GM19324 (cell line): Measurements from ENCODE around the gene LMO7.
"Not testable (repeated sequence)": the region's sequence is repeated elsewhere in the genome, so short reads cannot be mapped to it uniquely, and the experiment has no call there.

Source experiments
- ATAC-seq: cut with Tn5 transposase; IDR thresholded peaks from one replicate; pipeline ENCODE4 v1.9.1; 2021; ENCODE audit warnings: mild to moderate bottlenecking, moderate library complexity; ENCODE audit not compliant: unreplicated experiment, low FRiP score

LMO7 gene

DNA sequence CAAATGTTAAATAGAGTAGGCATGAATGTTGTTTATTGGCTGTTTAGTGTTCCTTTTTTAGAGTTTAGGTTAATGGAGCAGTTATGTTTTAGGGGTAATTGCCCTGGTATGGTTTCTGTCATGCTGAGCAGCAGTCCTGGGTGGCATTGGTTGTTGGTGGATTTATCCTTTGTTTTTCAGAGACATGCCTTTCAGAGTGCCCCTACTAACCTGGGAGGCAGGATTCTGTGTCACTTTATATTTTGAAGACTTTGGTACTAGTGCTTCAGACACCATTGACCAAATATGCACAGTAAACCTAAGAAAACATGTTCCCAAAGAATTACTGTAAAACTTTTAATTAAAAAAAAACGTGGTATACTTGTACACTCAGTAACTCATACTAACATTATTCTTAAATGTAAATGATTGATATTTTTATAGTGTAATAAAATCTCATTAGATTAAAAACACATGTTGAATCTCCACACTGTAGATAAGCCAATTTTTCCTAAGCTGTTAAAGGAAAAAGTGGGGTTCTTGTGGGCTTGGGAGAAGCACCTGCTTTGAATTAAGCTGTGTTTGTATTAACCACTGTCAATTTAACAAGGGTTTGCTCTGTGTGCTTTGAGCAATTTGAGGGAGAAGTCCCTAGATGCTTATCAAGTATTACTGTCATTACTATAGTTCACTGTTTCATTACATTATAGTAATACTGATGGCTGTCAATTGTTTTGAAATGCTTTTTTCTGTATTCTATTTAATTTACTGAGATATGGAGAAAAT, 133.2 kb downstream of the LMO7 start:
- ATAC-seq: no peak

DNA sequence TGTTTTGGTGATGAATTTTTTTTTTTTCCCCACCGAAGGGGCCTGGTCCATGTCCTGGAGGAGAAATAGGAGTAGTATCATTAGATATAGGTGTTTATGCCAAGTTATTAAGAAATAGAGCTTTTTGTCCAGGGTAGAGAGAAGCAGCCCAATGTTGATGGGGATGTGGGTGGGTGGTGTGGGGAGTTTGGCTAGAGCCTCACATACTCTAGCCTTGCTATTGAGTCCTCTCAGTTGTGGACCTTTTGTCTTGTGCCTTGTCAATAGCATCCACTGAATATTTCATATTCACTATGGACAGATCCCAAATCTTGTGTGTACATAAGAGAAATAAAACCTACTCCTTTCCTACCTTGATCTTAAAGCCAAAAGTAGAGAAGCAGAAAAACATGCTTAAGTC, 134.0 kb downstream of the LMO7 start:
- ATAC-seq: no peak

DNA sequence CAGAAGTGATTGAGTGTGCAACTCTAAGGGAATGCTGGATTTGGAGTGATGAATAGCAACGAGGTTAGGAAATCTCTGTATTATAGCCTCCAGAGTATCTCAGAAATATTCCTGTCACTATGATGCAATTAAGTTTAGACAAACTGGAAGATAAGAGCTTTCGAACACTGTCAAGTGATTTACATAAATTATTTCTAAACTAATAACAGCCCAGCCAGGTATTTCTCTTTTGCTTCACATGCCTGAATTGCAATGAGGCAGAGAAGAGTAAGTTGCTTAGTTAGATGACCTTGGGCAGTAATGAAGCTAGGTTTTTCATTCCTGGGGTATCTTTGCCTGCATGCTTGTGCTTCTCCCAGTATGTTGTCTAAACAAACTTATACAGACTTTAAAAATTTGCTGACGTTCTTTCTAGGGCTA, 134.5 kb downstream of the LMO7 start:
- ATAC-seq: no peak

DNA sequence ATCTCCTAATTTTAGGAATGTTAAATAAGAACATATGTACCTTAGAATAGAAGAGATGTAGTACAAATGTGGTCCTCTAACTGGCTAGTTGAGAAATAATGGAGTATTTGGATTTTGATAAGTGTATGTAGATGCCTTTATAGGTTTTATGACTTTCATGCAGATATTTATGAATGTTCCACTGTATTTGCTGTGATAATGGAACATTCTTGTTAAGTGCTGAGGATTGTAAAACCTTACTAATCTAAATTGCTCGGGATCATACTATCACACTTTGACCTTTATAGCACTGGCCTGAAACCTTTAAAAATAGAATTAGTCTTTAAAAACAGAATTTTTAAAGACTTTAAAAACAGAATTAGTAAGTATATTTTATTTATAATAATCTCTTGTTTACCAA, 135.1 kb downstream of the LMO7 start:
- no peak for ATAC-seq

DNA sequence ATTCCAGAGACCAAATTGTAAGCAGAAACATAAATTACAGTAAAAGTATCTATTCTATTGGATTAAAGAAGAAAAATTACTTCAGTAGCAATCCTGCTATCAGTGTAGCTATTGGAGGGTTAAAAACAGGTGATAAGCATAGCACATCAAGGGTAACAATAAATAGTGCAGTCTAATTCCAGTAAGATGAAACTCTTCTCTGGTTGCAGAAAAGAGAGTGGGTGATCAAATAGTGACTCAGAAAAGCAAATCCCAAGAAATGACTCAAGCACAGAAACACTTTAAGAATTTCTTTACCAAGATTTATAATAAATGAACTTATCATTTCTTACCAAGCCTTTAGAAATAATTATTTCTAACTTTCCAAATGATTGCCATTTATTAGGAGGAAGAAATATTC, 135.7 kb downstream of the LMO7 start:
- ATAC-seq: no peak

DNA sequence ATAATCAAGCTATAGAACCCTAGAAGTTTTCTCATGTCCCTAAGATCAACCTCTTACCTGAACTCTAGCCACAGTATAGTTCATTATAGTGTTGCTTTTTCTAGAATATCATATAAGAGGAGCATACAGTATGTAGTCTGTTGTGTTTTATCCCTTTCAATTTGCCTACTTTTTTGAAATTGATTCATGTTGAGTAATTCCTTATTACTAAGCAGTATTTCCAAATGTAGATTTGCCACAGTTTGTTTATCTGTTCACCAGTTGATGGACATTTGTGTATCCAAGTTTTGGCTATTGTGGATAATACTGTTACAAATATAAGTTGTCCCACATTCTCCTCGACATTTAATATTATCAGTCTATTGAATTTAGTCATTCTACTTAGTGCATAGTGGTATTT, 138.0 kb downstream of the LMO7 start:
- ATAC-seq: no peak

DNA sequence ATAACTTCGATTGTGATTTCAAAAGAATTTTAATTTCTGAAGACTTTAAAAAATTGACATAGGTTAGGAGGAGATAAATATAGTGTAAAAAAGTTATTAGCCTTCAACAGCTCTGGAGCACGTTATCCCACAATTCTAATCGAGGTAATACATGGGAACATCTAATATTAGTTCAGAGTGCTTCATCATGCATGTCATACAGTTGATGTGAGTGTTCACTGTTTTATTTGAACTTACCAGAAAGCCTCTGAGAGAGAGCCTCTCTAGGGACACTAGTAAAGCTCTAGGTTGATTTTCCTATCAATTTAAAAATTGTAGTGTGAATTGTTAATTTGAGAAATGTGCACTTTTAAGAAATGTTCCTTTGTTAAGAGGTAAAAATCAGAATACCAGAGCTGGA, 140.4 kb downstream of the LMO7 start:
- ATAC-seq: no peak

DNA sequence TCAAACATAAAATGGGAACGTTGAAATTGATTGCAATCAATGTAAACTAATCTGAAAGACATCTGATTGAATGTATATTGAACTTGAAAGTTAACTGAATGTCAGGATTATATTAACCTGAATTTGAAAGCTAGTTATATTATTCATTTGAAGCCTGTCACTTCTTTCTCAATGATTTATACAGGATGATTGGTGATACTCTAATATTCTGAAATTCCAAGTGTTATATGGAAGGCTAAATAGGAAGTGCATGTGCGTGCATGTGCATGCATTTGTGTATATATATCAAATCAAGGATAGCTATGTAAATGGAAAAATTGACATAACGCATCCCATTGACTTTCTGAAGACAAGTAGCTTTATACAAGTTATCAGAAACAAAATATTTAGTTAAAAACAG, 143.3 kb downstream of the LMO7 start:
- no peak for ATAC-seq

DNA sequence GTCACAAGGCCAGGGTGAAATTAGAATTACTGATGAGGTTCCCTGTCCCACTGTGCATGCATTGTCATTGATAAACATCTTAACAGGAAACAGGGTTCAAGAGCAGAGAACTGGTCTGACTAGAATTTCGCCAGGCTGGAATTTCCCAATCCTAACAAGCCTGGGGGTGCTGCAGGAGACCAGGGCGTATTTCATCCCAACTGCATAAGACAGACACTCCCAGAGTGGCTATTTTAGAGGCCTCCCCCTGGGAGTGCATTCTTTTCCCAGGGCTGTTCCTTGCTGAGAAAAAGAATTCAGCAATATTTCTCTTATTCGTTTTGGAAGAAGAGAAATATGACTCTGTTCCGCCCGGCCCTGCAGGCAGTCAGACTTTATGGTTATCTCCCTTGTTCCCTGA, 144.0 kb downstream of the LMO7 start:
- not testable (repeated sequence) for ATAC-seq

DNA sequence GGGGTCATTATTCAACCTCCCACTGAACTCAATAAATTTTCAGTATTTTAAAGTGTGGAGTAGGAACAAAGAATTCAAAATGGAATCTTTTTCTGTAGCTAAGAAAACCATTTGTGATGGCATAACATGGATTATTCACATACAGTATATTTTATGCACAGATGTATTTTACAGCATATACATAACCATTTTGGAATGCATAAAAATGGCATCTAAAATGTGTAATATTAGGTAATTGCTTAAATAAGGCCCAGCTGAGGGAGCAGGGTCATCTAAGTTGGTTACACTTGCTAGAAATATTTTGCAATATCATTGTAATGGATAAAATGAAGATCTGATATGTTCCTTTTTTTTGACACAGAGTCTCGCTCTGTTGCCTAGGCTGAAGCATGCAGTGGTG, 146.9 kb downstream of the LMO7 start:
- ATAC-seq: no peak

DNA sequence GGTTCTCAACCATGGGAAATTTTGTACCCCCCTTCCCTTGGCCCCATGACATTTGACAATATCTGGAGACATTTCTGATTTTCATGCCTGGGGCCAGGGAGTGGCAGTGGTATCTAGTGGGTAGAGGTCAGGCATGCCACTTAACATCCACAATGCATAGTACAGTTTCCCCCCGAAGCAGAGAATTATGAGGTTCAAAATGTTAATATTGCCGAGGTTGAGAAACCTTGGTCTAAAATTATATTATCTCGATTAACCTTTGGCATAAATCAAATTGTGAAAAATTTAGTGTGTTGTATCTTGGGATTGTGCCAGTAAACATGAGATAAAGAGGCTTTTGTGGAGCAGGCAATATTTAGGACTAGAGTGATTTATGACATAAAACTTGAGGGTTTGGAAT, 147.9 kb downstream of the LMO7 start:
- ATAC-seq: no peak

DNA sequence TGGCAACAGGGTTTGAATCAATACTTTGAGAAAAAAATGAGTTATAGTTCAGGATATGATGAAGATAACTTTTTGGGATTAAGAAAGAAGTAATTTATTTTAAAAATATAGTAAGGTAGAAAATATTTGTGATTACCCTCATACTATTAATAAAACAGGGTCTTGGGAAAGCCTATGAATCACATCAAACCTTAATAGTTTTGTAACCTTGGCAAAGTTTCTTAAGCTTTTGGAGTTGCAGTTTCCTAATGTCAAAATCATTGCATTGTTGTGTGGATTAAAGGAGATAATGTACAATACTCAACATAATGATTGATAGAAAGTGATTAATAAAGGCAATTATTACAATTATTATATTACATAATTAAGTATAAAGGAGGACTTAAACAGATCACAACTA, 149.0 kb downstream of the LMO7 start:
- ATAC-seq: no peak

DNA sequence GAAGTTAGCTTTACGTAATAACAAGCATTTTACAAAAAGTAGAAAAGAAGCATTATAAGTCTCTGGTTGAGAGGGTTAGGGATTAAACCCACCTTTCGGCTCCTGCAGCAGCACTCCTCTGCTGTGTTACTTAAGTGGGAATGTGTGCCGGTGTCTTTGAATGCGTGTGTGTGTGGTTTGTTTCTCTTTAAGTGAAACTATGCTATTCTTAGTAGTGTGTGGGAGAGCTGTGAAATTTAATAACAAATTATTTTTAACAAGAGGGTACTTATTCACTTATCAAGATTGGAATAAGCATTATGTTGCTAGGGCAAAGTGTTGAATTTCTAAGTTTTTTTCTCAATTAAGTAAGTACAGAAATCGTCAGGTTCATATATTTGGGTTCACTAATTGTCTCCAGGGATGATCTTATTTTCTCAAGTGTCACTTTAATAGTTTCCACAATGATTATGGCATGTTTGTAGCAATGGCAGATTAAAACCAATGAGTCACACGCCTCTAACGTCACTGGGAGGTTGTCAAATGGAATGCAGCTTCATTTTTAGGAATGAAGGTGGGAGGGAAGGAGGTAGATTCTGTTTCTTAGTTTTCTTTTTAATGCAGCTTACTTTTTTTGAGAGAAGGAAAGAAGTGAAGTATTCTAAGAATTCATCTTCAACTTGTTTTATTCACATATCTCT, 151.3 kb downstream of the LMO7 start:
- no peak for ATAC-seq

DNA sequence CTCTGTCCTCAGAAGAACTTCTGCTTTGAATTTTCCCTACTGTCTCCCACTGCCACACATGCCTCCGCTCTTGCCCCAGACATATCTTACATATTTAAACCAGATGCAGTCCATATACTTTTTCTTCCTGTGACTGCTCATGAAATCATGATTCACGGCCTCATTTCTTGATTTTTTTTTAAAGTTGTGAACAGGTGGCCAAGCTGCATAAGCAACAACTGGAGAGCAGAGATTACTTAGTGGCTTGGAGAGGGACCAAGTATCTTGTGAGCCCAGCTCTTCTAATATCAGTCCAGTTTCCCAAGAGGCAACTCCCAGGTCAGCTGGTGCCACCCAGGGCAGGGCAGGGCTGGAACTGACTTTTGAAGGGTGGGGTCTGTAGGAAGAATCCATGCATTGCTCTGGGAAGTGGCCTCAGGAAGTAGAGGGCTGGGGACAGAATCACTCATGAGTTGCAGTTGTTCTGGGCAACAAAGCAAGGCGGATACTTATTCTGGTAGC, 152.4 kb downstream of the LMO7 start:
- ATAC-seq: no peak

DNA sequence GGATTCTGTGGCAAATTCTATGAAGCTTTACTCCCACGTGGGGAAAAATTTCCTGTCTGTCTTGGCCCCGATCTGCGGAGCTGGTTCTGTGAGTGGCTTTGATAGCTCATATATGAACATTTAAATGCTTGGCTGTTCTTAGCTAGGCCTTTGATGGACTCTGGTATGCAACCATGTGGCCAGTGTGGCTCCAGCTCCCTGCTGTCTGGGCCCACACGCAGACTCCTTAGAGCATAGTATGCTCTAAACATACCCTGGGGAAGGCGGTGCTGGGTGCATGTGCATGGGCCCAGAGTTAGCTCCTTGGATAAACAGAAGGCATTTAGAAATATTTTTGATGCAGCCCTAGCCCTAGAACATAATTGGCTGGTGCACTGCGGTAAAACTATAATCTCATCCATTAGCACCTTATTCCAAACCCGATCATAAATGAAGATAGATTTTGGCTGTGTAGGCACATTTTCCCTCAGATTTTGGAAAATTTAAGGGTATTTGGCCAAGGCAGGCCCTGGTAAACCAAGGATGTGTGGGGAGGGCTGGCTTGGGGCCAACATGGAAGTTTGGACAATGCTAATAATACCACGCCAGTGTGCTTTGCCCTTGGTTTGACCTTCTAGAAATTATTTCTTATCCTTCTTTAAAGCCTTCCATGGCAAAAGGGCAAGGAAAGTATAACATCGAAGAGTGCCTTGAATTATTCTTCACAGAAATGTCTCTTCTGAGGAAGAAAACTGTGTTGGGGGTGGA, 153.5 kb downstream of the LMO7 start:
- no peak for ATAC-seq

DNA sequence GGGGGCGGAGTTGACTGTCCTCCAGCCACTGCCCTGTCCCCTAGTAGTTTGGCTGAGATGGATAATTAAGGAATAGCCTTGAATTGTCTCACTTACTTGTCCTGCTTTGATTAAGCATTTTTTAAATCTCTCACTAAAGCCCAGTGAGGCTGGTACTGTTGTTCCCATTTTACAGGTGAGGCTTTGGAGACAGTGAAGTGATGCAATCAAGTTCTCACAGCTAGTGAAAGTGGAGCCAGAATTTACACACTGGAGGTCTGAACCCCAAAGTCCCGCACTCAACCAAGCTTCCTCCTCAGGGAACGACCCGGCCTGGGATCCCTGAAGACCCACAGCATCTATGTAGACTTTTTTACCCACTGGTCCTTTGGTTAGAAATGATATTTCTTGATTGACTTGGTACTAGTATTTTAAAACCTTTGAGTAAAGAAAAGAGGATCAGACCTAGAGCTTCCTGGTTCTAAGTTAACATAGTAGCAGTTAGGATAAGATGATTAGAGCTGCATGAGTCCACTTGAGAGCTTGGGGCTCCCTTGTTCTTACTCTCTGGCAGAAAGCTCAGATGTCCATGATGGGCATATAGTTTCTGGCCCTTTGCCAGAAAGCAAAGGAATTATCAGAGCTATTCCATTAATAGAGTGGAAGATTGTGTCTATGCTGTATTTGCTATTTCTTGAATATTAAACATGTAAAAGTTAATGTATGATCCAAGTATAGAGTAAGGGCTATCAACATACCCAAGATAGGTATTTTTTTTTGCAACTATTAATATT, 154.3 kb downstream of the LMO7 start:
- ATAC-seq: no peak

DNA sequence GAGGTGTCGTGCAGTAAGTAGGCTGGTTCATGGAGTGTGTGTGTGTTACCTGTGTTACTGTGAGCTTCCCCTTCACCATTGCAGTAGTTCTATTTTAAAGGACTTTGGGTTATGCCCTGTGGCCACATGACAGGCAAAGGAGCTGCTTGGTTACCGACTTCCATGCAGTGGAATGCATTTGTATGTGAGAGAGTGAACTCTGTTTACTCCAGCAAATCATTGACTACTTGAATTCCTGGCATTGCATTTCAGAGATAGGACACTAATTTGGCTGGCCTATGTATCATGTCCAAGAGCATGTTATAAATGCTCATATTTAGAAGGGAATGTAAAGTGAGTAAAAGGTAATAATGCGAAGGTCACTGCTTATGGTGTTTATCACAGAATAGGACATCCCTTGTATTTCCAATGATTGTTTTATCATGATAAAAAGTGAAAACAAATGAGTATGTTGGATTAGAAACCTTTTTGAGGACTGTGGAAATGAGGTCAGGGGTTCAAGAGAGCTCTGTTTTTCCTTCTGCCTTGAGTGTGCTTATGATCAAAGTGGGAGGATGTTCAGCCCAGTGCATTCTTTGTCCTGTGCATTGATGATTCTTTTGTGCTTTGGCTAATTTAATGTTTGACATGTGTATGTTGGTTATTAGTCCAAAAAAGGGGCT, 156.5 kb downstream of the LMO7 start:
- no peak for ATAC-seq

DNA sequence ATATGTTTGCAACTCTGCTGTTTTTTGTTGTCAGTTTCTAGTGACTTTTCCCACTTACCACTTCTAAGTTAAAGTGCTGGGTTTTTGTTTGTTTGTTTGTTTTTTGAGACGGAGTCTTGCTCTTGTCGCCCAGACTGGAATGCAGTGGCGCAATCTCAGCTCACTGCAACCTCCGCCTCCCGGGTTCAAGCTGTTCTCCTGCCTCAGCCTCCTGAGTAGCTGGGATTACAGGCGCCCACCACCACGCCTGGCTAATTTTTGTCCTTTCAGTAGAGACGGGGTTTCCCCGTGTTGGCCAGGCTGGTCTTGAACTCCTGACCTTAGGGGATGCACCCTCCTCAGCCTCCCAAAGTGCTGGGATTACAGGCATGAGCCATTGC, 157.0 kb downstream of the LMO7 start:
- ATAC-seq: not testable (repeated sequence)

DNA sequence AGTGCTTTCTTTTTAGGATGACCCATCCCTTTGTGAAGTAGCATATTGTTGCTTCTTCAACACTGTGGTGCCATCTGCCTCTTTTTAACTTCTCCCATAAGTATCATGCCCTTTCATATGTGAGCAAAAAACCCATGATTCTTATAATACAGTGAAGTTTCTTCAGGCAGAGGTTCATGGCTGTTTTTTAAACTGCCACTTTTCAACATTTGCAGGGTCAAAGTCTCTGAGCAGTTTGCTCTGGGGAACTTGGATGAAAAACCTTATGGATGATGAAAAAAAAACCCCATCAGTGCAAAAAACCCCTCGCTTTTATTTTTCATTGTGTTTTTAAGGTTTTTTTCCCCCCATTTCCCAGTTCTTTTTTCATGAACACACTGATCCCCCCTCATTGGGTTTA, 158.5 kb downstream of the LMO7 start:
- ATAC-seq: no peak

DNA sequence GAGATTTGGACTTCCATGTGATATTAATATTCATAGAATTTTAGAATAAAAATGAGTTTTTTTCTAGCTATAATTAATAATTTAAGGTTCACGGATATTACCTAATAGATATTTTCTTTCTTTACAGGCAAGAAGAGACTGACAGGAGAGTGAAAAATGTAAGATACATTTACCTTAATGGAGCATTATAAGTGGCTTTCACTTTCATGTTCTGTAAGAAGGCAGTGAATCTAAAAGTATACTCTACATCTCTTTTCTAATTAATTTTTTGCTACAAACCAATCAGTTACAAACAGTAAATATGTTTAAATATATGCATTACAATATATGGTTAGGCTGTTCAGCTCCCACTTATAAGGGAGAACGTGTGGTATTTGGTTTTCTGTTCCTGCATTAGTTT, 159.1 kb downstream of the LMO7 start:
- ATAC-seq: no peak
